A673 (cell line): Measurements from ENCODE around the gene SVOPL.

Source experiments
- CTCF ChIP-seq: fragments of 300-800, 200-600 bp; sonication (generic); conservative IDR thresholded peaks from 2 replicates; pipeline ENCODE4 v1.5.1; 2017; ENCODE audit warnings: low read depth, mild to moderate bottlenecking, antibody characterized with exemption, low read length, moderate library complexity, mixed read lengths
- EZH2 ChIP-seq: fragments of 200-600 bp; sonication (generic); IDR thresholded peaks from 2 replicates; pipeline ENCODE4 v1.6.1; 2017; ENCODE audit warnings: borderline replicate concordance, low read depth, mild to moderate bottlenecking, mixed read lengths, antibody characterized with exemption, low read length; ENCODE audit not compliant: poor library complexity, severe bottlenecking

GRCh38 chr7:138665249-138665648 is 35.9 kb downstream of the SVOPL start:
- no peak for TF ChIP-seq CTCF
- TF ChIP-seq EZH2 = no peak
